GM19372 (cell line): ENCODE data around the gene IL12RB1.
"Not testable (repeated sequence)": the region's sequence is repeated elsewhere in the genome, so short reads cannot be mapped to it uniquely, and the experiment has no call there.

Experiments
- ATAC-seq: cut with Tn5 transposase; IDR thresholded peaks from one replicate; pipeline ENCODE4 v1.9.1; 2021; ENCODE audit warnings: mild to moderate bottlenecking, low read depth, moderate library complexity; ENCODE audit not compliant: unreplicated experiment

The IL12RB1 gene

DNA sequence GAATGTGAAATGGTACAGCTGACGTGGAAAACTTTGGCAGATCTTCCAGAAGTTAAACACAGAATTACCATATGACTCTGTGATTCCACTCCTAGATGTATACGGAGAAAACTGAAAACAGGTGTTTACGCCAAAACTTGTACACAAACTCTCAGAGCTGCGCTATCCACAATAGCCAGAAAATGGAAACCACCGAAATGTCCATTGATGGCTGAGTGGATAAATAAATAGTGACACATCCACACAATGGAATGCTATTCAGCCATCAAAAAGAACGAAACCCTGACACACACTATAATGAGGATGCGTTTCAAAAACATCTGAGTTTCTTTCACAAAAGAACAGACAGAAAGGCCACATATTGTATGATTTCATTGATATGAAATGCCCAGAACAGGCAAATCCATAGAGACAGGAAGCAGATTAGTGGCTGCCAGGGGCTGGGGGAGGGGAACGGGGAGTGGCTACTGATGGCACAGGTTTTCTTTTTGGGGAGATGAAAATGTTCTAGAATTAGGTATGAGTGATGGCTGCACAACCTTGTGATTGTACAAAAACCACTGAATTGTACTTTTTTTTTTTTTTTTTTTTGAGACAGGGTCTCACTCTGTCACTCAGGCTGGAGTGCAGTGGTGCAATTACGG is 33.0 kb downstream of the IL12RB1 start:
- ATAC-seq = no peak

DNA sequence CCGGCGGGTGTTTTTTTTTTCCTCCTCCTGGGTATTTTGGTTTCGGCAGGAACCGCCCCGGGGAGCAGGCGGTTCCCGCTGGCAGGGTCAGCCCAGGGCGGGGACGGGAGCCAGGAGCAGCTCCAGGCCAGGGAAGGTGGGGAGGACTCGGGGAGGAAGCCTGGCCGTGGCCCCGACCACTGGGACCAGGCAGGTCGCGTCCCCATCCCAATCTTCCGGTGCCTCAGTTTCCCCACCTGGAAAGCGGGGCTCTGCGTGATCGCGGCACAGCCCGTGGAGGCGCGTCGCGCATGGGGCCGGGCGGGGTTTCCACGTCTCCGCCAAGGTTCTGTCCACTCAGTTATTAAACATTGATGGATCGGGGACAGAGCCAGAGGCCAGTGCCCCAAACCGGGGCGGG is 34.8 kb downstream of the IL12RB1 start:
- ATAC-seq = no peak

- no peak for ATAC-seq
Measured at GRCh38 chr19:18049385-18049784, 37.3 kb downstream of the IL12RB1 start.

- no peak for ATAC-seq
Measured at GRCh38 chr19:18046059-18046718, 40.5 kb downstream of the IL12RB1 start.

DNA sequence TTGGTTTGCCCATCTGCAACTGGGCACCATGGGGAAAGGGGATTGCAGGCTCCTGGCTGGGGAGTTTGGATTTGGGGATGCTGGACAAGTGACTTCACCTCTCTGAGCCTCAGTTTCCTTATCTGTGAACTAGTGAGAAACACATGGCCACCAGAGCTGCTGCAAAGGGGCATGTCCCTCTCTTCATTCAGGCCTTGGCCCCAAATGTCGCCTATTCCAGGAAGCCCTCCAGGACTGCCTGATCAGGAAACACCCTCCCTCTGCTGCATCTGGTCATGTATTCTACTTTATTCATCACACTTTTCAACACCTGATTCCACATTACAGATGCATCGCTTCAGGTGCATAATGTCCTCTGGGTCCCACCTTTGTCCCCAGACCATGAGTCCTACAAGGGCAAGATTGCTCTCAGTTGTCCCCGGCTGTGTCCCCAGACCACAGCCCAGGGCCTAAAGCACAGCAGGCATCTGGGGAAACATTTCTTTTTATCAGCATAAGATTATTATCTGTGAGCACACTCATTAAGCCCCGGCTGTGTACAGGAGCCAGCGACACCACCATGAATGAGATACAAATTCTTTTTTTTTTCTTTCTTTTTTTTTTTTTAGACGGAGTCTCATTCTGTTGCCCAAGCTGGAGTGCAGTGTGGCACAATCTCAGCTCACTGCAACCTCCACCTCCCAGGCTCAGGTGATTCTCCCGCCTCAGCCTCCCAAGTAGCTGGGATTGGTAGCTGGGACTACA is 41.3 kb downstream of the IL12RB1 start:
- no peak for ATAC-seq

- peak; percentile 88 for ATAC-seq
Measured at GRCh38 chr19:18044825-18045304, 41.9 kb downstream of the IL12RB1 start.

- ATAC-seq = no peak
Measured at GRCh38 chr19:18043676-18044075, 43.1 kb downstream of the IL12RB1 start.

GRCh38 chr19:18041054-18041453 is 45.7 kb downstream of the IL12RB1 start:
- no peak for ATAC-seq

DNA sequence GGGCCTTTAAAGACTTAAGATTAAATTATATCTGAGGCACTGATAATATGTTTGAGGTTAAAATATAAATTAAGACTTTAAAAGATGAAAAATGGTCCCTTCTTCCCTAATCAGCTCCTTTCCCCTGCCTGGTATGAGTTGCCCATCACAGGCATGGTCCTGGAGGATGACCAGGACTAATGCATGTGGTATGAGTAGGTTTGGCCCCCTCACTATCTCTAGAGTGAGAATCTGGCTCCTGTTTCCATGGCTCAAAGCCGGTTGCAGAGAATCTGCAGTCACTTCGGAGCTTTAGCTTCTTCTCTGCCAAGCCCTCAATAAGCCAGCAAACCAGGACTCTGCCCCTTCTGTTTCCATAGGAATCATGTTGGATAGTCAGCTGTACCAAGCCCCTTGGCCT is 54.6 kb downstream of the IL12RB1 start:
- ATAC-seq = not testable (repeated sequence)

GRCh38 chr19:18031401-18031800 is 55.3 kb downstream of the IL12RB1 start:
- not testable (repeated sequence) for ATAC-seq

GRCh38 chr19:18029617-18030338 is 57.0 kb downstream of the IL12RB1 start:
- ATAC-seq = no peak

DNA sequence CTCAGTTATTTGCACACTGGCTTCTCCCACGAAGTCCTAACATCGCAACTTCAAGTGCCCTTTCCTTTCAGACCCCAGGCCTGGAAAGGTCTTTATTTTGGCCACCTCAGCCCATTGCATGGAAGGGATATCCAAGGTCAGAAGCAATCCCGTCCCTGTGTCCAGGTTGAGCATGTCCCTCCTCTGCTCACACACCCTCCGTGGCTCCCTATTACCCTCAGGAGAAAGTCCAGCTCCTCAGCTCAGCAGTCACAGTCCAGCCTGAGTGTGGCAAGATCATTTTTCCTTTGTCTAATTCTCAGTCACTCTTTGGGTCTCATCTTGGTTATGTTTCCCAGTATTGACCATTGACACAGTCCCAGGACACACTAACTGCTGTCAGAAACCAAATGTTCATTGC is 59.6 kb downstream of the IL12RB1 start:
- ATAC-seq = no peak

DNA sequence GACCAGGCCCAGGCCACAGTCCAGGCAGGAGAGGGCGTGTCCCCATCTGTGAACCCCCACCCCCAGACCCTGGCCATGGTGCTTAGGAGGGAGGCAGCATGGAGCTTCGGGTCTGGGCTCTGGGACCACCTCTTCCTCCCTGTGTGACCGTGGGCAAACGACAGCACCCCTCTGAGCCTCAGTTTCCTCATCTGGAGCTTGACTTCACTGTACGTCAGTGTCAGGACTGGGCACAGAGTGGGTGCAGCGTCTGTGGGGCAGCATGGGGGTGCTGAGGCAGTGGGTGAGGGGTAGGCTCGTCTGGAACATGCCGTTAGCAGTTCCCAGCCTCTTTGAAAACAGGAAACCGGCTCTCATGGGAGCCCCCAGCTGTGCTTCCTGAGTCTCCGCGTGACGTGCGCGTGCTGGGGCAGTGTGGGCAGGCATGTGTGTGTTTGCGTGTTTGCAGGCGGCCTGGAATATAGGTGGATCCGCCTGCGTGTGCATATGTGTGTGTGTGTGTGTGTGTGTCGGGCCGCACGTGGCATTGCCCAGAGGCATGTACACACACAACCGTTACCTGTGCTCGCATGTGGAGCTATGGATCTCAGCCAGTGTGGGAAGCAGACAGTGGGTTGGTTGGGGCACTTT is 63.0 kb downstream of the IL12RB1 start:
- ATAC-seq = no peak

GRCh38 chr19:18021121-18021755 is 65.5 kb downstream of the IL12RB1 start:
- ATAC-seq = no peak

- no peak for ATAC-seq
Measured at GRCh38 chr19:18020212-18021085, 66.3 kb downstream of the IL12RB1 start.

GRCh38 chr19:18017275-18018083 is 69.3 kb downstream of the IL12RB1 start:
- no peak for ATAC-seq

GRCh38 chr19:18016209-18016910 is 70.4 kb downstream of the IL12RB1 start:
- no peak for ATAC-seq

DNA sequence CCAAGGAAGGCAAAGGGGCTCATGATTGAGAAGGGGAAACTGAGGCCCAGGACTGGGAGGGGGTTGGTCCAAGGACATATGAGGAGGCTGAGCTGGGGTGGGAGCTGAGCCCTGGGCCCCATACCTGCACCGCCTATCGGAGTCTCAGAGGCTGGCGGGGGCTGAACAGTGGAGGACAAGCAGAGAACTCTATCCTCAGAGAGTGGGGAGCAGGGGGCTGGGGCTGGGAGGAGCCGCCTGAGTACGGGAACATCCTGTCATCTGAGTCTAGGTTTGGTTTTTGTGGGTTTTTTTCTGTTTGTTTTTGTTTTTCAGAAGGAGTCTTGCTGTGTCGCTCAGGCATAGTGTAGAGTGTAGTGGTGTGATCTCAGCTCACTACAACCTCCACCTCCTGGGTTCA is 72.5 kb downstream of the IL12RB1 start:
- no peak for ATAC-seq
